OCI-LY1 (cell line): ENCODE data around the gene FLAD1.

ENCODE experiments used
- EZH2 ChIP-seq: fragments of 200-600 bp; sonication (generic), shearing (Covaris generic); IDR thresholded peaks from 2 replicates; pipeline ENCODE4 v1.8.0; 2017; ENCODE audit warnings: borderline replicate concordance, mixed run types, mild to moderate bottlenecking, antibody characterized with exemption, low read length, moderate library complexity, mixed read lengths
- TF ChIP-seq, protein P1 (sequence below): fragments of 200-600 bp; sonication (generic), shearing (Covaris generic); IDR thresholded peaks from 2 replicates; pipeline ENCODE4 v1.5.1; 2017; ENCODE audit warnings: mild to moderate bottlenecking, antibody characterized with exemption, low read length, moderate library complexity, mixed read lengths

GRCh38 chr1:154982897-154983648 is at the start of gene FLAD1:
- TF ChIP-seq, protein P1, sequence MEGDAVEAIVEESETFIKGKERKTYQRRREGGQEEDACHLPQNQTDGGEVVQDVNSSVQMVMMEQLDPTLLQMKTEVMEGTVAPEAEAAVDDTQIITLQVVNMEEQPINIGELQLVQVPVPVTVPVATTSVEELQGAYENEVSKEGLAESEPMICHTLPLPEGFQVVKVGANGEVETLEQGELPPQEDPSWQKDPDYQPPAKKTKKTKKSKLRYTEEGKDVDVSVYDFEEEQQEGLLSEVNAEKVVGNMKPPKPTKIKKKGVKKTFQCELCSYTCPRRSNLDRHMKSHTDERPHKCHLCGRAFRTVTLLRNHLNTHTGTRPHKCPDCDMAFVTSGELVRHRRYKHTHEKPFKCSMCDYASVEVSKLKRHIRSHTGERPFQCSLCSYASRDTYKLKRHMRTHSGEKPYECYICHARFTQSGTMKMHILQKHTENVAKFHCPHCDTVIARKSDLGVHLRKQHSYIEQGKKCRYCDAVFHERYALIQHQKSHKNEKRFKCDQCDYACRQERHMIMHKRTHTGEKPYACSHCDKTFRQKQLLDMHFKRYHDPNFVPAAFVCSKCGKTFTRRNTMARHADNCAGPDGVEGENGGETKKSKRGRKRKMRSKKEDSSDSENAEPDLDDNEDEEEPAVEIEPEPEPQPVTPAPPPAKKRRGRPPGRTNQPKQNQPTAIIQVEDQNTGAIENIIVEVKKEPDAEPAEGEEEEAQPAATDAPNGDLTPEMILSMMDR, result no peak
- TF ChIP-seq EZH2, result no peak
